ENCODE results near the gene ATOSA.

- TF ChIP-seq CTCF (optimal IDR thresholded peaks at IDR 0.05 in 1 of 3, IDR thresholded peaks at IDR 0.05 in 1 of 3, conservative IDR thresholded peaks at IDR 0.05 in 1 of 3; ENCODE audit: extremely low read depth in 1 of 3, insufficient read depth in 2 of 3, low read length in 3 of 3): no peak
- no peak for TF ChIP-seq EZH2 (IDR thresholded peaks at IDR 0.05; ENCODE audit: low read length)
These were observed 48.6 kb upstream of the ATOSA start for GRCh38 chr15:52727815-52728214.
